Right kidney (tissue), 1 donor: ENCODE data around the gene ACADSB.

Experiments used
- DNase-seq: peaks from one replicate; pipeline ENCODE4 v3.0.0-alpha.2; 2016

Gene ACADSB

GRCh38 chr10:123000155-123000554, 8.7 kb upstream of the ACADSB start:
- DNase-seq: no peak

GRCh38 chr10:123001370-123001769, 7.4 kb upstream of the ACADSB start:
- no peak for DNase-seq

- no peak for DNase-seq
Observed at GRCh38 chr10:123004298-123004697, 4.5 kb upstream of the ACADSB start.

GRCh38 chr10:123007558-123008354, 1.1 kb upstream of the ACADSB start:
- no peak for DNase-seq

- DNase-seq: peak; percentile 80
Observed at GRCh38 chr10:123009105-123009820, 457 bp downstream of the ACADSB start.

GRCh38 chr10:123011987-123012386, 3.2 kb downstream of the ACADSB start:
- DNase-seq: no peak

GRCh38 chr10:123013456-123014419, 4.9 kb downstream of the ACADSB start:
- DNase-seq: no peak

- no peak for DNase-seq
Observed at GRCh38 chr10:123014772-123015171, 6.0 kb downstream of the ACADSB start.

DNA sequence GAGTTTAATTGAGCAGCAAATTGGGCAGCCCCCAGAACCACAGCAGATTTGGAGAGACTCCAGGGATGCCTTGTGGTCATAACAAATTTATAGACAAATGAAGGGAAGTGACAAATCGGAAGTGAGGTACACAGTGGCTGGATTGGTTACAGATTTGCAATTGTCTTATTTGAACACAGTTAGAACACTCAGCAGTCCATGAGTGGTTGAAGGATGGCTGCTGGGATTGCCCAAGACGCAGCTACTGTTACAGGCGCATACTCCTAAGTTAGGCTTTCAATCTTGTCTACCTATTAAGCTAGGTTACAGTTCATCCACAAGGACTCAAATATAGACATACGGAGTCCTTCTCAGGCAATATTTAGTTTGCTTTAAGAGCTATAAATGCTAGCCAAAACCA, 7.4 kb downstream of the ACADSB start:
- no peak for DNase-seq

DNA sequence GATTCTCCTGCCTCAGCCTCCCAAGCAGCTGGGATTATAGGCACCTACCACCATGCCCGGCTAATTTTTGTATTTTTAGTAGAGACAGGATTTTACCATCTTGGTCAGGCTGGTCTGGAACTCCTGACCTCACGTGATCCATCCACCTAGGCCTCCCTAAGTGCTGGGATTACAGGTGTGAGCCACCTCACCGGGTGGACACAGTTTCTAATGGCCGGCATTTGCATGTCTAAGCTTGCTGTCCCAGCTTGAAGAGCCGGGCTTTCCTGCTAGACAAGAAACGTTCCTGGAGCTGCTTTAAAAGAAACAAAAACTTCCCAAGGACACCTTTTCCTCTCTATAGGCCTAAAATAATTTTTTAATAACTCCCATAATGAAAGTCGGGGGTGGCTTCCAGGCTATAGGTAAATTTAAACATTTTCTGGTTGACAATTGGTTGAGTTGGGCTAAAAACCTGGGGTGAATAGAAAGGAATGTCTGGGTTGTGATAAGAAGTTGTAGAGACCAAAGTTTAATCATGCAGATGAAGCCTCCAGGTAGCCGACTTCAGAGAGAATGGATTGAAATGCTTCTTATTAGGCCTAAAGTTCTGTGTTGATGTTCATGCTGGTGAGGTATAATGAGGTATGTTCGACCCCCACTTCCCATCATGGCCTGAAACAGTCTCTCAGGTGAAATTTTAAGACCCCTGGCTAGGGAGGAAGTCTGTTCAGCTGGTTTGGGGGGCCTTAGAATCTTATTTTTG, 8.8 kb downstream of the ACADSB start:
- no peak for DNase-seq

- no peak for DNase-seq
Observed at GRCh38 chr10:123018531-123018930, 9.7 kb downstream of the ACADSB start.

GRCh38 chr10:123019264-123019663, 10.5 kb downstream of the ACADSB start:
- DNase-seq: no peak

DNA sequence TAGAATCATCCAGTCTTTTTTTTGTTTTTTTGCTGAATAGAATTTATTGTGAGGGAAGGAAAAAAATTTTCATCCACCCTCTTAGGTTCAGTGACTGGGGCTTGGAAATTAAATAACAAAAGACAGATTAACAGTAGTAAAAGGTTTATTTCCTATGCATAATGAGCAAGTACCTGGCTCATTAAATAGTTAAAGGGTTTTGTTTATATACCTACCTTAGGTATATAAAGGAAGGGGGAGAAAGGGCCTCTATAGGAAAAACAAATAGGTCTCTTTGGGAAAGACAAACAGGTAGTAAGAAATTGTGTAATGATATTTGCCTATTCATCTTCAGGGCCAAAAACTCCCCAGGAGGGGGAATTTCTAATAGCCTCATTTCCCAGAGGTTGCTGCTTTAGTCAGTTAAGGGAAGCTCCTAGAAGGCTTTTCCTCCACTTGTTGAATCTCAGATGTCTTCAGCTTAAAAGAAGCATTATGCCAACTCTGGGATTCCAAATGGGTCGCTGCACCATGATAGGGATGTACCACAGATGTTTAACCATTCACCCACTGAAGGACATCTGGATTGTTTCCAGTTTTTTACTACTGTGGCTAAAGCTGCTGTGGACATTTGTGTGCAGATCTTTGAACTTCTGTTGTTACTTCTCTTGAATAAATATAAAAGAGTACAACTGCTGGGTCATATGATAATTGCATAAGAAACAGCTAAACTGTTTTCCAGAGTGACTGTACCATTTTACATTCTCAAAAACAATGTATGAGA, 11.3 kb downstream of the ACADSB start:
- DNase-seq: no peak

GRCh38 chr10:123021517-123021916, 12.7 kb downstream of the ACADSB start:
- no peak for DNase-seq

DNA sequence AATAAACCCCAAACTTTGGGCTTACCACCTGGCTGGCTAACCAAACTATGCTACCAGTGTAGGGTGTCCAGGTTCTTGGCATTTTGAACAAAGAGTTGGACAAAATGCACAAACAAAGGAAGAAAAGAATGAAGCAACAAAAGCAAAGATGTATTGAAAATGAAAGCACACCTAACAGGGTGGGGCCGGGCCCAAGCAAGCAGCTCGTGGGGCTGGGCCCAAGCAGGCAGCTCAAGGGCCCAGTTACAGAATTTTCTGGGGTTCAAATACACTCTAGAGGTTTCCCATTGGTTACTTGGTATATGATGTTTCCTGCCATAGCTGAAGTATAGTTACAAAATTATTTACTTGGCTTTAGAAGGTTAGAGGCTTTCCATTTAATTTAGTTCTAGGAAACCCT, 15.7 kb downstream of the ACADSB start:
- DNase-seq: no peak

- DNase-seq: no peak
Observed at GRCh38 chr10:123026302-123026701, 17.5 kb downstream of the ACADSB start.

DNA sequence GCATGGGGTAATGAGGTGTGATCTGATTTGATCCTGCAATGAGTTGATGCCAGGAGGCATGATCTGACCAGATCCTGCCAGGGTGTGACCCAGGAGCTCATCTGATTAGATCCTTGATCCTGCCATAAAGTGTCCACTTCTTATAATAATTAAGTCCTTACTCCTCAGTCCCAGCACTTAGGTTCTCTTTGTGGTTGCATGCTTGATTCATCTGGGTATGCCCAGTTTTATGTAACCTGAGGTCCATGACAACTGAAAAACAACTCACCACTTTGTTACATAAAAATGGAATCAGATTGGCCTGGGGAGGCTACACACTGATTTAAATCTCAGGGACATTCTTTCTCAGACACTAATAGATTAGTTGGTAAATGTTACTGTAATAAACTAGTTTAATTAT, 19.1 kb downstream of the ACADSB start:
- no peak for DNase-seq

DNA sequence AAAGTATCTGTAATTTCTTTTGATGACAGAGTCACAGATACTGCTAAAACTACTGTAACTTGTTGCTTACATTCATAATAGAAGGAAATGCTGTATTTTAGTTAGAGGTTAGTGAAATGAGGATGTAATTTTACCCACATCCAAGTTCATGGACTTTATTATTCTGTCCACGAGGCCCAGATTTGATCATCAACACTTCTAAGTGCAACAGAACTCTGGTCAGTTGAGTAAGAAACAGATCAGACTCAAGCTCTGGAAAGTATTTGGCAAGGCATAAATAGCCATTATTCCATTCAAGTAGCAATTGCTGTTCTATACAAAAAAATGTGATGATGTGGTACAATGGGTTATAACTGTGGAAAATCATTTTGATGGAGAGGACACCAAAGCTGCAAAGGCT, 22.3 kb downstream of the ACADSB start:
- no peak for DNase-seq

DNA sequence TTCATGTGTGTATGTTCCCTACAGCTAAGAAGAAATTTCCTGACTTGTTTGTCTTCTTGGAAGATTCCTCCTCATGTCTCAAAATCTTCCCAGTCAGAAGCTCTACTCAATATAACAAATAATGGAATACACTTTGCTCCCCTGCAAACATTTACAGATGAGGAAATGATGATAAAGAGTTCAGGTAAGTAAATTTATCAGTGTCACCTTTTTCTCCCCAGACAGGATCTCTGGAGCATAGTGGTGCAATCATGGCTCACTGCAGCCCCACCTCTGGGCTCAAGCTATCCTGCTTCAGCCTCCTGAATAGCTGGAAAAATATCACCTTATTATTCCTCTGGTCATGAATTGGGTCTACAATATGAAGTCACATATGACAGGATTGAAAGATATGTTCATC, 25.5 kb downstream of the ACADSB start:
- no peak for DNase-seq

DNA sequence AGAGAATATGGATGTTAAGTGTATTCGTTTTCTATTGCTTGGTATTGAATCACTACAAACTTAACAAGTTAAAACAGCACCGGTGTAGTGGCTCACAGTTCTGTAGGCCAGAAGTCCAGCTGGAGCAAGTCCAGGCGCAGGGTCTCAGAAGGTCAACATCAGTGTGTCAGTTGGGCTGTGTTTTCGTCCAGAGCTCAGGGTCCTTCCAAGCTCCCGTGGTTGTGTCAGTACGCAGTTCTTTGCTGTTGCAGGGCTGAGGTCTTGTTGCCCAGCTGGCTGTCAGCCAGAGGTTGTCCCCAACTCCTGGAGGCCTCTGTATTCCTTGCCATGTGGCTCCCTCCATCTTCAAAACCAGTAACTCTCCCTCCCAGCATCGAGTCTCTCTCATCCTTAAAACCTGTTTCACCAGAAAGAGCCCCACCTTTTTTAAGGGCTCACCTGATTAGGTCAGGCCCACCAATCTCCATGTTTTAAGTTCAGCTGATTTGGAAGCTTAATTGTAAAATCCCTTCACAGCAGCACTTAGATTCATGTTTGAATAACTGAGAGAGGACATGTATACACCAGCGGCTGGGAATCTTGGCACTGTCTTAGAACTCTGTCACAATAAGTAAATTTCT, 26.8 kb downstream of the ACADSB start:
- DNase-seq: no peak
